ENCODE measurements around the gene ZNF124. TPM values are rescaled to one million over a fixed set of nuclear protein-coding genes. Genes with fewer than 3 reads are reported as not detected.

Gene ZNF124
- total and polyA plus RNA-seq, 4 donors: 1.1 to 19.7 (median 6.9) TPM

GRCh38 chr1:247177755-247178154, 5.9 kb upstream of the ZNF124 start:
- Histone ChIP-seq H3K27ac (ENCODE audit: low read depth in 1 of 2, low read length in 2 of 2) (no peak overlapping the region), H3K27me3 (ENCODE audit: control insufficient read depth in 4 of 4, insufficient read depth in 4 of 4, low read length in 3 of 4) (no peaks in the 10 kb centered on the region), H3K4me1 (ENCODE audit: control insufficient read depth in 4 of 4, insufficient read depth in 4 of 4, low read length in 3 of 4) (no peaks in the 10 kb centered on the region), H3K9ac (ENCODE audit: low read depth in 1 of 2, low read length in 2 of 2) (no peak overlapping the region), H3K4me3 (ENCODE audit: low read depth in 1 of 3, low read length in 3 of 3) (no peak overlapping the region), H3K9me3 (ENCODE audit: control insufficient read depth in 4 of 4, low read length in 3 of 4) (peaks cover 2 to 24% (median 8%) of the 10 kb centered on the region in 4 donors), H3K36me3 (ENCODE audit: control insufficient read depth in 4 of 4, insufficient read depth in 3 of 4, low read depth in 1 of 4, low read length in 3 of 4) (no peaks in the 10 kb centered on the region)
- no peak for DNase-seq (ENCODE audit: low spot score)
- TF ChIP-seq HNF4G (IDR thresholded peaks at IDR 0.05) (no peak), MAX (IDR thresholded peaks at IDR 0.05) (no peak), RXRA (IDR thresholded peaks at IDR 0.05) (no peak), SP1 (IDR thresholded peaks at IDR 0.05) (no peak), GABPA (IDR thresholded peaks at IDR 0.05 in 1 of 2, conservative IDR thresholded peaks at IDR 0.05 in 1 of 2) (no peak), ZBTB33 (IDR thresholded peaks at IDR 0.05) (no peak), CTCF (IDR thresholded peaks at IDR 0.05; ENCODE audit: low read depth, low read length, missing input control) (no peak), YY1 (IDR thresholded peaks at IDR 0.05) (no peak), EGR1 (IDR thresholded peaks at IDR 0.05; ENCODE audit: low read depth in 2 of 2) (no peak), FOXA2 (IDR thresholded peaks at IDR 0.05) (no peak), RAD21 (IDR thresholded peaks at IDR 0.05) (no peak), FOXA1 (IDR thresholded peaks at IDR 0.05) (no peak), ATF3 (IDR thresholded peaks at IDR 0.05) (no peak), JUND (IDR thresholded peaks at IDR 0.05) (no peak)

- no peak for DNase-seq (ENCODE audit: low spot score)
- Histone ChIP-seq H3K4me1 (ENCODE audit: control insufficient read depth in 4 of 4, insufficient read depth in 4 of 4, low read length in 3 of 4) (no peaks in the 10 kb centered on the region), H3K9ac (ENCODE audit: low read depth in 1 of 2, low read length in 2 of 2) (no peak overlapping the region), H3K27ac (ENCODE audit: low read depth in 1 of 2, low read length in 2 of 2) (no peak overlapping the region), H3K36me3 (ENCODE audit: control insufficient read depth in 4 of 4, insufficient read depth in 3 of 4, low read depth in 1 of 4, low read length in 3 of 4) (no peaks in the 10 kb centered on the region), H3K27me3 (ENCODE audit: control insufficient read depth in 4 of 4, insufficient read depth in 4 of 4, low read length in 3 of 4) (no peaks in the 10 kb centered on the region), H3K9me3 (ENCODE audit: control insufficient read depth in 4 of 4, low read length in 3 of 4) (peaks cover 0 to 18% (median 4%) of the 10 kb centered on the region in 4 donors), H3K4me3 (ENCODE audit: low read depth in 1 of 3, low read length in 3 of 3) (no peak overlapping the region)
- WGBS: 91% methylated on average over 5 of the region's 5 CpGs
- TF ChIP-seq HNF4A (conservative IDR thresholded peaks at IDR 0.05) (no peak), EGR1 (IDR thresholded peaks at IDR 0.05; ENCODE audit: low read depth in 2 of 2) (no peak), JUND (IDR thresholded peaks at IDR 0.05) (no peak), RAD21 (IDR thresholded peaks at IDR 0.05) (no peak), ATF3 (IDR thresholded peaks at IDR 0.05) (no peak), CTCF (IDR thresholded peaks at IDR 0.05; ENCODE audit: low read depth, low read length, missing input control) (no peak), SP1 (IDR thresholded peaks at IDR 0.05) (no peak), YY1 (IDR thresholded peaks at IDR 0.05) (no peak), FOXA1 (IDR thresholded peaks at IDR 0.05) (no peak), MAX (IDR thresholded peaks at IDR 0.05) (no peak), HNF4G (IDR thresholded peaks at IDR 0.05) (no peak), FOXA2 (IDR thresholded peaks at IDR 0.05) (no peak), REST (IDR thresholded peaks at IDR 0.05) (no peak), NR2F2 (IDR thresholded peaks at IDR 0.05) (no peak), GABPA (IDR thresholded peaks at IDR 0.05 in 1 of 2, conservative IDR thresholded peaks at IDR 0.05 in 1 of 2) (no peak), TAF1 (conservative IDR thresholded peaks at IDR 0.05) (no peak), ZBTB33 (IDR thresholded peaks at IDR 0.05) (no peak)
Measured at GRCh38 chr1:247175458-247175857, 3.6 kb upstream of the ZNF124 start.

All from liver (tissue), 9 donors.